Activated CD4-positive, alpha-beta T cell treated with anti-CD3 and anti-CD28 coated beads for 24 hours (primary cell): ENCODE measurements around the gene BMPR2.
"Not testable (repeated sequence)": the region's sequence is repeated elsewhere in the genome, so short reads cannot be mapped to it uniquely, and the experiment has no call there.

Source experiments
- DNase-seq, 2 donors: peaks; one replicate each; pipeline ENCODE4 v3.0.0-alpha.2; 2020; ENCODE audit warnings: low read depth in 2 of 2

The BMPR2 gene

GRCh38 chr2:202382684-202383083 lies 6.6 kb downstream of the BMPR2 start:
- no peak for DNase-seq

GRCh38 chr2:202386495-202386894 lies 10.4 kb downstream of the BMPR2 start:
- not testable (repeated sequence) for DNase-seq

- DNase-seq = no peak
Observed at GRCh38 chr2:202387608-202388342, 11.6 kb downstream of the BMPR2 start.

GRCh38 chr2:202400941-202401340 lies 24.8 kb downstream of the BMPR2 start:
- DNase-seq = no peak

GRCh38 chr2:202405798-202406197 lies 29.7 kb downstream of the BMPR2 start:
- no peak for DNase-seq

- no peak for DNase-seq
Observed at GRCh38 chr2:202406445-202406978, 30.4 kb downstream of the BMPR2 start.

- no peak for DNase-seq
Observed at GRCh38 chr2:202408546-202409140, 32.5 kb downstream of the BMPR2 start.

- DNase-seq = no peak
Observed at GRCh38 chr2:202410092-202410491, 34.0 kb downstream of the BMPR2 start.

- no peak for DNase-seq
Observed at GRCh38 chr2:202411097-202411496, 35.0 kb downstream of the BMPR2 start.

GRCh38 chr2:202418027-202418426 lies 41.9 kb downstream of the BMPR2 start:
- no peak for DNase-seq

- DNase-seq = no peak
Observed at GRCh38 chr2:202418511-202418910, 42.4 kb downstream of the BMPR2 start.

- DNase-seq = no peak
Observed at GRCh38 chr2:202423139-202423538, 47.0 kb downstream of the BMPR2 start.

- DNase-seq = no peak
Observed at GRCh38 chr2:202425036-202425435, 48.9 kb downstream of the BMPR2 start.

GRCh38 chr2:202426751-202427150 lies 50.6 kb downstream of the BMPR2 start:
- no peak for DNase-seq

- no peak for DNase-seq
Observed at GRCh38 chr2:202429164-202429980, 53.2 kb downstream of the BMPR2 start.

- no peak for DNase-seq
Observed at GRCh38 chr2:202432776-202433175, 56.6 kb downstream of the BMPR2 start.

GRCh38 chr2:202434472-202434871 lies 58.3 kb downstream of the BMPR2 start:
- no peak for DNase-seq

- no peak for DNase-seq
Observed at GRCh38 chr2:202436626-202437025, 60.5 kb downstream of the BMPR2 start.

GRCh38 chr2:202440117-202440516 lies 64.0 kb downstream of the BMPR2 start:
- not testable (repeated sequence) for DNase-seq

- no peak for DNase-seq
Observed at GRCh38 chr2:202442882-202443281, 66.8 kb downstream of the BMPR2 start.

- no peak for DNase-seq
Observed at GRCh38 chr2:202444000-202444399, 67.9 kb downstream of the BMPR2 start.

- DNase-seq = no peak
Observed at GRCh38 chr2:202449344-202449743, 73.2 kb downstream of the BMPR2 start.
